ENCODE results near the gene DHCR24.

DNA sequence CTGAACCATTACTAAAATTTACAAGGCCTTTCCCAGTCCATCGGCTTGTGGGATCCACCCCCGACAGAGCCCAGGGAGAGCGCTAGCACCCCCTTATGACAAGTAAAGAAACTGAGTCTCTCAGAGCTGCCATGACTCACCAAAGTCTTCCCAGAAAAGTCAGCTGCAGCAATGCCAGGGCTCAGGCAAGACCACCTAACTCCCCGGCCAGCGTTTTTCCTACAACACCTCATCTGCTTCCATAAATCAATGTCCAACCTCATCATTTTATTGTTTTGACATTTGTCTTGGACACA, 15.0 kb downstream of the DHCR24 start:
- no peak for TF ChIP-seq POLR2AphosphoS5 (IDR thresholded peaks at IDR 0.05; ENCODE audit: low read depth, low read length)
- TF ChIP-seq SIN3A (IDR thresholded peaks at IDR 0.05; ENCODE audit: borderline replicate concordance, insufficient read depth, low read length) = no peak
- TF ChIP-seq, protein P1, sequence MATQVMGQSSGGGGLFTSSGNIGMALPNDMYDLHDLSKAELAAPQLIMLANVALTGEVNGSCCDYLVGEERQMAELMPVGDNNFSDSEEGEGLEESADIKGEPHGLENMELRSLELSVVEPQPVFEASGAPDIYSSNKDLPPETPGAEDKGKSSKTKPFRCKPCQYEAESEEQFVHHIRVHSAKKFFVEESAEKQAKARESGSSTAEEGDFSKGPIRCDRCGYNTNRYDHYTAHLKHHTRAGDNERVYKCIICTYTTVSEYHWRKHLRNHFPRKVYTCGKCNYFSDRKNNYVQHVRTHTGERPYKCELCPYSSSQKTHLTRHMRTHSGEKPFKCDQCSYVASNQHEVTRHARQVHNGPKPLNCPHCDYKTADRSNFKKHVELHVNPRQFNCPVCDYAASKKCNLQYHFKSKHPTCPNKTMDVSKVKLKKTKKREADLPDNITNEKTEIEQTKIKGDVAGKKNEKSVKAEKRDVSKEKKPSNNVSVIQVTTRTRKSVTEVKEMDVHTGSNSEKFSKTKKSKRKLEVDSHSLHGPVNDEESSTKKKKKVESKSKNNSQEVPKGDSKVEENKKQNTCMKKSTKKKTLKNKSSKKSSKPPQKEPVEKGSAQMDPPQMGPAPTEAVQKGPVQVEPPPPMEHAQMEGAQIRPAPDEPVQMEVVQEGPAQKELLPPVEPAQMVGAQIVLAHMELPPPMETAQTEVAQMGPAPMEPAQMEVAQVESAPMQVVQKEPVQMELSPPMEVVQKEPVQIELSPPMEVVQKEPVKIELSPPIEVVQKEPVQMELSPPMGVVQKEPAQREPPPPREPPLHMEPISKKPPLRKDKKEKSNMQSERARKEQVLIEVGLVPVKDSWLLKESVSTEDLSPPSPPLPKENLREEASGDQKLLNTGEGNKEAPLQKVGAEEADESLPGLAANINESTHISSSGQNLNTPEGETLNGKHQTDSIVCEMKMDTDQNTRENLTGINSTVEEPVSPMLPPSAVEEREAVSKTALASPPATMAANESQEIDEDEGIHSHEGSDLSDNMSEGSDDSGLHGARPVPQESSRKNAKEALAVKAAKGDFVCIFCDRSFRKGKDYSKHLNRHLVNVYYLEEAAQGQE (IDR thresholded peaks at IDR 0.05; ENCODE audit: insufficient read depth in 1 of 2, low read depth in 2 of 2, low read length in 2 of 2) = no peak
- TF ChIP-seq TAF1 (IDR thresholded peaks at IDR 0.05; ENCODE audit: borderline replicate concordance, insufficient read depth, low read length) = no peak

Measured in PFSK-1 (cell line).